Stimulated activated naive B cell treated with anti-CD40 and anti-IgM and Interleukin-4, amounts not matched to agents 10 μg/mL and 1 μg/mL and 100 μg/mL, for 72 hours (primary cell): ENCODE data around the gene GAS7.
A peak's percentile ranks its signal among the peaks of the same experiment; 100 is the strongest.

ENCODE experiments used
- ATAC-seq, 2 donors: fragments of 150-1000 bp; cut with Tn5 transposase; replicated peaks; 2 replicates each; pipeline ENCODE4 v1.10.0; 2021; ENCODE audit warnings: moderate library complexity in 1 of 2
- DNase-seq: peaks from one replicate; pipeline ENCODE4 v3.0.0; 2021
- H3K27ac Mint-ChIP-seq: one replicate; pipeline ENCODE4 v1.8.0; 2022; ENCODE audit warnings: mild to moderate bottlenecking, mixed read lengths
- H3K27me3 Mint-ChIP-seq, 2 donors: one replicate each; pipeline ENCODE4 v1.8.0; 2022; ENCODE audit warnings: mixed read lengths in 2 of 2
- H3K36me3 Mint-ChIP-seq, 2 donors: one replicate each; pipeline ENCODE4 v1.8.0; 2022; ENCODE audit warnings: mixed read lengths in 2 of 2, mild to moderate bottlenecking in 1 of 2
- H3K4me1 Mint-ChIP-seq, 2 donors: one replicate each; pipeline ENCODE4 v1.8.0; 2022; ENCODE audit warnings: mixed read lengths in 2 of 2, mild to moderate bottlenecking in 1 of 2
- H3K4me3 Mint-ChIP-seq, 2 donors: one replicate each; pipeline ENCODE4 v1.8.0; 2022; ENCODE audit warnings: mild to moderate bottlenecking in 2 of 2, mixed read lengths in 2 of 2, moderate library complexity in 1 of 2
- H3K9me3 Mint-ChIP-seq, 2 donors: one replicate each; pipeline ENCODE4 v1.8.0; 2022; ENCODE audit warnings: mixed read lengths in 2 of 2, mild to moderate bottlenecking in 1 of 2

GAS7 gene

GRCh38 chr17:10125531-10126275 lies 72.7 kb downstream of the GAS7 start:
- Mint-ChIP-seq H3K36me3 (no peaks in the 10 kb centered on the region), H3K27ac (no peak overlapping the region), H3K27me3 (peaks cover 0 to 5% of the 10 kb centered on the region in 2 donors), H3K4me3 (no peak overlapping the region), H3K9me3 (peaks cover 0 to 8% of the 10 kb centered on the region in 2 donors), H3K4me1 (peaks cover 42 to 75% of the 10 kb centered on the region in 2 donors)
- ATAC-seq (no peak), DNase-seq (no peak)

- peaks cover 0 to 4% of the 10 kb centered on the region in 2 donors for H3K9me3 Mint-ChIP-seq
- H3K4me3 Mint-ChIP-seq: no peak overlapping the region
- peak overlapping the region; percentile 89 for H3K27ac Mint-ChIP-seq
- H3K4me1 Mint-ChIP-seq: peaks cover 58 to 83% of the 10 kb centered on the region in 2 donors
- peaks cover 0 to 5% of the 10 kb centered on the region in 2 donors for H3K27me3 Mint-ChIP-seq
- DNase-seq (no peak), ATAC-seq (no peak)
- no peaks in the 10 kb centered on the region for H3K36me3 Mint-ChIP-seq
These were observed 75.3 kb downstream of the GAS7 start for GRCh38 chr17:10123093-10123492.

GRCh38 chr17:10121971-10122707 lies 76.3 kb downstream of the GAS7 start:
- Mint-ChIP-seq H3K4me1 (peaks cover 60 to 83% of the 10 kb centered on the region in 2 donors), H3K36me3 (no peaks in the 10 kb centered on the region), H3K9me3 (peaks cover 0 to 4% of the 10 kb centered on the region in 2 donors), H3K27me3 (peaks cover 0 to 5% of the 10 kb centered on the region in 2 donors), H3K27ac (peak overlapping the region; percentile 79), H3K4me3 (peak overlapping the region; percentile 26 to 53)
- peak; percentile 37 for DNase-seq
- ATAC-seq: peak in 1 of 2 donors; percentile 24

GRCh38 chr17:10120749-10121148 lies 77.7 kb downstream of the GAS7 start:
- no peaks in the 10 kb centered on the region for H3K9me3 Mint-ChIP-seq
- DNase-seq (no peak), ATAC-seq (no peak)
- H3K4me3 Mint-ChIP-seq: peak overlapping the region; percentile 20 to 80
- H3K27ac Mint-ChIP-seq: peak overlapping the region; percentile 99
- H3K27me3 Mint-ChIP-seq: peaks cover 0 to 5% of the 10 kb centered on the region in 2 donors
- no peaks in the 10 kb centered on the region for H3K36me3 Mint-ChIP-seq
- peaks cover 61 to 88% of the 10 kb centered on the region in 2 donors for H3K4me1 Mint-ChIP-seq

- no peak for ATAC-seq
- Mint-ChIP-seq H3K9me3 (no peaks in the 10 kb centered on the region), H3K4me3 (peak overlapping the region; percentile 20 to 80), H3K36me3 (no peaks in the 10 kb centered on the region), H3K27me3 (peaks cover 0 to 5% of the 10 kb centered on the region in 2 donors), H3K27ac (peak overlapping the region; percentile 99), H3K4me1 (peaks cover 67 to 95% of the 10 kb centered on the region in 2 donors)
- no peak for DNase-seq
These were observed 78.3 kb downstream of the GAS7 start for GRCh38 chr17:10120109-10120485.

GRCh38 chr17:10119203-10120108 lies 79.0 kb downstream of the GAS7 start:
- H3K27ac Mint-ChIP-seq: peak overlapping the region; percentile 99

GRCh38 chr17:10118788-10119130 lies 79.6 kb downstream of the GAS7 start:
- peaks cover 80 to 100% of the 10 kb centered on the region in 2 donors for H3K4me1 Mint-ChIP-seq
- ATAC-seq (peak; percentile 33 to 38), DNase-seq (peak; percentile 54)
- no peaks in the 10 kb centered on the region for H3K36me3 Mint-ChIP-seq
- peak overlapping the region; percentile 77 to 80 for H3K4me3 Mint-ChIP-seq
- H3K27me3 Mint-ChIP-seq: peaks cover 0 to 5% of the 10 kb centered on the region in 2 donors
- H3K9me3 Mint-ChIP-seq: no peaks in the 10 kb centered on the region
- peak overlapping the region; percentile 99 for H3K27ac Mint-ChIP-seq

More at GRCh38 chr17:10119203-10120108, 79.0 kb downstream of the GAS7 start:
- Mint-ChIP-seq H3K4me1 (peaks cover 73 to 100% of the 10 kb centered on the region in 2 donors), H3K27me3 (peaks cover 0 to 5% of the 10 kb centered on the region in 2 donors), H3K36me3 (no peaks in the 10 kb centered on the region), H3K9me3 (no peaks in the 10 kb centered on the region), H3K4me3 (peak overlapping the region; percentile 77 to 80)
- DNase-seq (peak; percentile 71), ATAC-seq (peak; percentile 54 to 59)

GRCh38 chr17:10117581-10118001 lies 80.8 kb downstream of the GAS7 start:
- no peaks in the 10 kb centered on the region for H3K36me3 Mint-ChIP-seq
- peaks cover 0 to 5% of the 10 kb centered on the region in 2 donors for H3K27me3 Mint-ChIP-seq

GRCh38 chr17:10116753-10117420 lies 81.5 kb downstream of the GAS7 start:
- ATAC-seq: no peak
- peak overlapping the region; percentile 5 to 14 for H3K4me3 Mint-ChIP-seq
- H3K36me3 Mint-ChIP-seq: peaks cover 0 to 3% of the 10 kb centered on the region in 2 donors
- peaks cover 0 to 3% of the 10 kb centered on the region in 2 donors for H3K27me3 Mint-ChIP-seq
- peaks cover 76 to 97% of the 10 kb centered on the region in 2 donors for H3K4me1 Mint-ChIP-seq
- H3K9me3 Mint-ChIP-seq: no peaks in the 10 kb centered on the region
- DNase-seq: no peak
- peak overlapping the region; percentile 99 for H3K27ac Mint-ChIP-seq

More at GRCh38 chr17:10117581-10118001, 80.8 kb downstream of the GAS7 start:
- Mint-ChIP-seq H3K27ac (peak overlapping the region; percentile 99), H3K9me3 (no peaks in the 10 kb centered on the region), H3K4me1 (peaks cover 79 to 97% of the 10 kb centered on the region in 2 donors), H3K4me3 (peak overlapping the region; percentile 14 to 53)
- DNase-seq: peak; percentile 48
- ATAC-seq: peak; percentile 6 to 7

GRCh38 chr17:10116267-10116666 lies 82.1 kb downstream of the GAS7 start:
- H3K9me3 Mint-ChIP-seq: no peaks in the 10 kb centered on the region
- H3K4me3 Mint-ChIP-seq: no peak overlapping the region
- no peak for DNase-seq
- peaks cover 0 to 3% of the 10 kb centered on the region in 2 donors for H3K36me3 Mint-ChIP-seq
- peak overlapping the region; percentile 9 for H3K27ac Mint-ChIP-seq
- H3K27me3 Mint-ChIP-seq: no peaks in the 10 kb centered on the region
- H3K4me1 Mint-ChIP-seq: peaks cover 70 to 91% of the 10 kb centered on the region in 2 donors
- no peak for ATAC-seq

- Mint-ChIP-seq H3K27ac (peak overlapping the region; percentile 98), H3K4me3 (peak overlapping the region; percentile 66 to 74), H3K27me3 (no peaks in the 10 kb centered on the region), H3K36me3 (peaks cover 0 to 3% of the 10 kb centered on the region in 2 donors), H3K4me1 (peaks cover 66 to 84% of the 10 kb centered on the region in 2 donors), H3K9me3 (no peaks in the 10 kb centered on the region)
- no peak for DNase-seq
- ATAC-seq: no peak
These were observed 82.9 kb downstream of the GAS7 start for GRCh38 chr17:10115536-10115932.

- Mint-ChIP-seq H3K36me3 (peaks cover 0 to 3% of the 10 kb centered on the region in 2 donors), H3K4me1 (peaks cover 61 to 79% of the 10 kb centered on the region in 2 donors), H3K27me3 (no peaks in the 10 kb centered on the region), H3K4me3 (peak overlapping the region; percentile 66 to 74), H3K27ac (peak overlapping the region; percentile 98), H3K9me3 (no peaks in the 10 kb centered on the region)
- ATAC-seq: peak; percentile 64 to 66
- peak; percentile 84 for DNase-seq
These were observed 83.4 kb downstream of the GAS7 start for GRCh38 chr17:10114931-10115535.

GRCh38 chr17:10112962-10113361 lies 85.4 kb downstream of the GAS7 start:
- Mint-ChIP-seq H3K27ac (peak overlapping the region; percentile 56), H3K36me3 (peaks cover 0 to 3% of the 10 kb centered on the region in 2 donors), H3K27me3 (no peaks in the 10 kb centered on the region), H3K9me3 (no peaks in the 10 kb centered on the region), H3K4me1 (peaks cover 47 to 58% of the 10 kb centered on the region in 2 donors), H3K4me3 (no peak overlapping the region)
- ATAC-seq: no peak
- DNase-seq: no peak
